HG02840 (cell line): Measurements from ENCODE around the gene SNRPD1.
"Not testable (repeated sequence)": the region's sequence is repeated elsewhere in the genome, so short reads cannot be mapped to it uniquely, and the experiment has no call there.

ENCODE experiments used
- ATAC-seq: cut with Tn5 transposase; IDR thresholded peaks from one replicate; pipeline ENCODE4 v1.9.1; 2021; ENCODE audit warnings: mild to moderate bottlenecking, moderate library complexity, moderate number of reproducible peaks; ENCODE audit not compliant: unreplicated experiment, low FRiP score

The SNRPD1 gene

DNA sequence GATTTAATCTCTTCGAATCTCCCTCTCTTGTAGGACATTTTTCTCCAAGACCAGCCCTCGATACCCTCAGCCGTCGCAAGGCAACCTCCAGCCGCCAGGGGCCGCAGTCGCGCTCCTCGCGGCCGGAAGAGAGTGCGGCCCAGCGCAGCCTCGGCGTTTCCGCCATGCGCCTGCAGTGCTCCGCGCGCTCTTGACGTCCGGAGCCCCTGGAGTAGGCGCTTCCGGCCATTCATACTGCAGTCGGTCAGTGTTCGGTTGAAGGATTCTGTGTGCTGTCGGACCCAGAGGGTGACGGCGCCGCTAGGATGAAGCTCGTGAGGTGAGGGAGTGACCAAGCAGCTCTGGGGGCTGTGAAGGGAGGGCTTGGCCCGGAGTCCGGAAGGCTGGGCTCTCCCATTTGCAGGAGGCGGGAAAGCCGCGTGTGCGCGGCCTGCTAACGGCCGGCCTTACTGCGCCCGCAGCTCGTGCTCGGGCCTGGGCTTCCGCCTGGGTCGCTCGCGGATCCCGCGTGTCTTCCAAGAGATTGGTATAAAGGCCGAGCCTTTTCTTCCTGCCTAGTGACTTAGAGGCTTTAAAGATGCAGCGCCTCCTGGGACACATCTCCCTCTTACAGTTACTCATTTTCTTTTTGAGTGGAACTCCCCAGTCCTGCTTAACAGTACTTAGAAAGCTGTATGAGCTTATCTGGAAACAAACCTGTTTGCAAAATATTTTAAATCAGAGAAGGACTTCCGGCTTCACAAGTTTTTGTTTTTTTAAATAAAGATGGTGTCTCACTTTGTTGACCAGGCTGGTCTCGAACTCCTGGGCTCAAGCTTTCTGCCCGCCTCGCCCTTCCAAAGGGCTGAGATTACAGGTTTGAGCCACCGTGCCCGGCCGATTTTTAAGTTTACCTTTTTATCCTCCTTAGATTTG, at the start of gene SNRPD1:
TSS of gene SNRPD1 (plus strand) at position 190 of the 915 bp plus-strand sequence. CDS start at position 306, 116 bp downstream.
- ATAC-seq: peak; percentile 99

DNA sequence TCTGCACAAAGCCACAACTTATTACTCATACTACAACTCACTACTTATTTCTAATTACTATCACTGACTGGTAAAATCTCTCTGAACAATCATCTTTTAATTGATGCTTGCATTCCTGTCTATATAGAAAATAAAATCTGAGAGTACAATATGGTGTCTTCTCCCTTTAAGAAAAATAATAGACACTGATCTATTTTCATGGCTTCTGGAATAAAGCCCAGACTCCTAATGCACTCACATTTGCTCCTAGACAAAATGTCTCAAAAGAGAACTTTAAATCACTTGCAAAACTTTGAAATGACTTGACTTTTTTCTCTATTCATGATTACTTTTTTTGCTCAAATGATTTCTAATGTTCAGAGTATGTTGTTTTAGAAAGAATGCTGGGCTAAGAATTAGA, 40.3 kb upstream of the SNRPD1 start:
- no peak for ATAC-seq

DNA sequence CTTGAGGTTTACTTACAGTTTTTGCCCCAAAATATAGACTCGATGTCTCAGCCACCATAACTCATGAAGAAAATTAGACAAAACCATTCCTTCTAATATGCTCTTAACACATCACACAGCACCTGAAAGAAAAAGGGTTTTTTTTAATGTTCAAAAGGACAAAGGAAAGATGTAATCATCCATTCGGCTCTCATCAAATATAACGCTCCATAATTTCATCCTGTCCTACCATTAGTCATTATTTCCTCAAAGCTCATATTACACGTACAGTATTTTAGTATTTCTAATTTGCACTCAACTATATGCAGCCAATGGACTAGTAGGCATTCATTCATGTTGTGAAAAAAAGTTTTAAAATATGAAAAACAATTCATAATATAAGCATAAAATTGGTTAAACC, 36.5 kb upstream of the SNRPD1 start:
- no peak for ATAC-seq

DNA sequence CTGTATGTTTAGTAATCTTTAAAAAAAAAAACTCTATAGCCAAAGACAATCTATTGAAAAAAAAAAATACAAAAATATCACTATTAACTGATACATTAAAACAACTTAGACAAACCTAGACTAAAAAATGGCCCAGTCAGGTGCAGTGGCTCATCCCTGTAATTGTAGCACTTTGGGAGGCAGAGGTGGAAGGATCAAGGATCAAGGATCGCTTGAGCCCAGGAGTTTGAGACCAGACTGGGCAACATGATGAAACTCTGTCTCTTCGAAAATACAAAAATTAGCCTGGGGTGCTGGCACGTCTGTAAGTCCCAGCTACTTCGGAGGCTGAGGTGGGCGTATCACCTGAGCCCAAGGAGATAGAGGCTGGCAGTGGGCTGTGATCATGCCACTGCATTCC, 27.7 kb upstream of the SNRPD1 start:
- no peak for ATAC-seq

DNA sequence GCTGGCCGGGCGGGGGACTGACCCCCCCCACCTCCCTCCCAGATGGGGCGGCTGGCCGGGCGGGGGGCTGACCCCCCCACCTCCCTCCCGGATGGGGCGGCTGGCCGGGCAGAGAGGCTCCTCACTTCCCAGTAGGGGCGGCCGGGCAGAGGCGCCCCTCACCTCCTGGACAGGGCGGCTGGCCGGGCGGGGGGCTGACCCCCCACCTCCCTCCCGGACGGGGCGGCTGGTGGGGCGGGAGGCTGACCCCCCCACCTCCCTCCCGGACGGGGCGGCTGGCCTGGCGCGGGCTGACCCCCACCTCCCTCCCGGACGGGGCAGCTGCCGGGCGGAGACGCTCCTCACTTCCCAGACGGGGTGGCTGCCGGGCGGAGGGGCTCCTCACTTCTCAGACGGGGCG, 19.8 kb upstream of the SNRPD1 start:
- ATAC-seq: not testable (repeated sequence)

DNA sequence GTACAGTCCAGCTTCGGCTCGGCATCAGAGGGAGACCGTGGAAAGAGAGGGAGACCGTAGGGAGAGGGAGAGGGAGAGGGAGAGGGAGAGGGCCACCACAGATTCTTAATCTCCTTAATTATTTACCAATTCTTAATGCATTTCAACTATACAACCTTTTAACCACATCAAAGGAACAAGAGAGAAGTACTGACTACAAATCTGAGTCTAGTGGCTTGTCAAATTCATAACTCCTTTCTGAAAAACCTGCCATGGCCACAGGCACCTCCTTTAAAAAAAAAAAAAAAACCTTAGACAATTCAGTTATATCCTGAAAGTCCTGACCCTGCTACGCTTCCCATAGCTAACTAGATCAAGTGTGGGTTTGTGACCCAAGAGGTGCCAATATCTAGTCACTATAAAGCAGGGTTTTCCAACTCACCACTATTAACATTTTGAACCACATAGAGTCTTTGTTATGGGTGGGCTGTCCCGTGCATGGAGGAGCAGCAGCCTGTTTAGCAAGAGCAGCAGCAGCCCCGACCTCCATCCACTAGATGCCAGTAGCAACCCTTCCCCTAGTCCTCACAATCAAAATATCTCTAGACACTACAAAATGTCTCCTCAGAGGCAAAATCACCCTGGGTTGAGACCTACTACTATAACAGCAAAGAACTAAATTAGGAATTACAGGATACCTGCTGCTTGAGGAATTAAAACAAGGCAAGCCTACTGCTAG, 18.4 kb upstream of the SNRPD1 start:
- no peak for ATAC-seq

DNA sequence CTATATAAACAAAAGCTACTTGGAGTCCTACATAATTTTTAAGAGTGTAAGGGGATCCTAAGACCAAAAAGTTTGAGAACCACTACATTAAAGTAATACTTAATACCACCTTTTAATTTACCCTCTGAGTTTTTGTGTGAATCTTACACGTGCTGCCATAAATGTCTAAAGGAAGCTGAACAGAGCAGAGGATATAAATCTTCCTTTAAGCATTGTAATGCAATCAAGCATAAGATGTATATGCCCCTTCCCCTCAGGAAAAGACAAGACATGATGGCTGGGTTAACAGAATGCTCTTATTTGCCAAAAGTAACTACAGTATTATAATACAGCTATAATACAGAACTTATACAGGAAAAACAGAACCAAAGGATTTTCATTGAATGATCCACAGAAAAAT, 14.5 kb upstream of the SNRPD1 start:
- no peak for ATAC-seq

DNA sequence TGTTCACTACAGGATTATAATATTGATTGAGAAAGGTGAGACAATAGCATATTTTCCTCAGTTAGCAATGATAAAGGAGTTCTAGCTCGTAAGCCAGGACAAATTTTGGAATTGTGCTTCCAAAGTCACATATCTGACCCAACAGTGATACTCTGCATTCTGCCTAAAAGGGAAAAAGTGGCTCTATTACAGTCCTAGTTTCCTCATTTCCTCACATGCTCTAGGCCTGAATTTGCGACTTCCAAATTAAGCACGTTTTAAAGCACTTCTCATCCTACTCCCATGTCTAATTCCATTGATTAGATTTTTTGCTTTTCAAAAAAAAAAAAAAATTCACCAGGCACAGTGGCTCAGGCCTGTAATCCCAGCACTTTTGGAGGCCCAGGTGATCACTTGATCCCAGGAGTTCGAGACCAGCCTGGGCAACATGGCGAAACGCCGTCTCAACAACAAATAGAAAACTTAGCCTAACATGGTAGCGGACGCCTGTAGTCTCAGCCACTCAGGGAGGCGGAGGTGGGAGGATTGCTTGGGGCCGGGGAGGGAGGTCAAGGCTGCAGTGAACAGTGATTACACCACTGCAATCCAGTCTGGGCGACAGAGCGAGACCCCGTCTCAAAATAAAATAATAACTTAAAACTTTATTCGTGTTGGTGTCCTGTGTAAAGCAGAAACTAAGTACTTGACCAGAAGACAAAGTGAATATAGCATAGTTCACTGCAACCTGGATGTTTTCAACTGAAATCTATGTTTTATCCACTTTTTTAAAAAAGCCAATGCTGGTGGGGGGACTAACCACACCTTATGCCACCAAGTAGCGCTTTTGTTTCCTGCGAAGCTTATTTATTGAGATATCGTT, 13.2 kb upstream of the SNRPD1 start:
- ATAC-seq: no peak

DNA sequence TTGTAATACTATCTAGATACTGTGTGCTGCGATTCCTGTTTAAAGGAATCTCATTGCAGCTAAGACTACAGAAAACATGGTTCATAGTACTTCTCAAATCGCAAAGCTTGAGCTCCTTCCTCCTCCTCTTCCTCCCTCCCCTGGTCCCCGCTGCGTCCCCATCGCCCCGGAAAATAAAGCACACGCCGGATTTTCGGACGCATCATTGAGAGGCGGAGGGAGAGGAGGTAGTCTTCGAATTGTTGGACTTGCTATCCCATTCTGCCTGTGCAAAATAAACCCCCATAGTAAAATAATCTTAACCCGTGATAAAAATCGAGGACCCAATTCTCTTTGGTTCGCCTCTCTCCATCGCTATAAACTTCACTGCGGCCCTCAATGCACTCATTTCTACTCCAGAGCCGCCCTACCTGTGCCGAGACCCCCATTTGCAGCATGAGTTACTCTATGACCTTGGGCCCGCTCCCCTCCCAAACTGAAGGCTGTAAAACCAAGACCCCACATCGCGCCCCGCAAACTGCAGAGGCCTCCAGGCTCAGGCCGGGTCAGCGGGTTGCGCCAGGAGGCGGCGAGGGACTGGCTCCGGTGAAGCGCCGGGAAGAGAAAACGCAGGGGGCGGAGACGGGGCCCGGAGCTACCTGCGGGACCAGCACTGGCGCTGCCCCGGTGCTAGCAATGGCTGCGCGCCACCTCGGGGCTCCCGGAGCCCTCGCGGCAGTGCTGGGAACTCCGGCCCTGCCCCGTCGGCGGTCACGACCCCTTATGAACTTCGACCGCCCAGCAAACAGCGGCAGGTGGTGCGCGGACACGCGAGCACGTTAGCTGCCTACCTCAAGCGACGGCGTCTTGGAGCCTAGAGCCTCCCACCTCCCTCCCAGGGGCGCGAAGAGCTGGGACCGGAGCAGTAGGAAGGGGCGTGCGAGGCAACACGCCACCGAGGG, 12.3 kb upstream of the SNRPD1 start:
- peak; percentile 44 for ATAC-seq

DNA sequence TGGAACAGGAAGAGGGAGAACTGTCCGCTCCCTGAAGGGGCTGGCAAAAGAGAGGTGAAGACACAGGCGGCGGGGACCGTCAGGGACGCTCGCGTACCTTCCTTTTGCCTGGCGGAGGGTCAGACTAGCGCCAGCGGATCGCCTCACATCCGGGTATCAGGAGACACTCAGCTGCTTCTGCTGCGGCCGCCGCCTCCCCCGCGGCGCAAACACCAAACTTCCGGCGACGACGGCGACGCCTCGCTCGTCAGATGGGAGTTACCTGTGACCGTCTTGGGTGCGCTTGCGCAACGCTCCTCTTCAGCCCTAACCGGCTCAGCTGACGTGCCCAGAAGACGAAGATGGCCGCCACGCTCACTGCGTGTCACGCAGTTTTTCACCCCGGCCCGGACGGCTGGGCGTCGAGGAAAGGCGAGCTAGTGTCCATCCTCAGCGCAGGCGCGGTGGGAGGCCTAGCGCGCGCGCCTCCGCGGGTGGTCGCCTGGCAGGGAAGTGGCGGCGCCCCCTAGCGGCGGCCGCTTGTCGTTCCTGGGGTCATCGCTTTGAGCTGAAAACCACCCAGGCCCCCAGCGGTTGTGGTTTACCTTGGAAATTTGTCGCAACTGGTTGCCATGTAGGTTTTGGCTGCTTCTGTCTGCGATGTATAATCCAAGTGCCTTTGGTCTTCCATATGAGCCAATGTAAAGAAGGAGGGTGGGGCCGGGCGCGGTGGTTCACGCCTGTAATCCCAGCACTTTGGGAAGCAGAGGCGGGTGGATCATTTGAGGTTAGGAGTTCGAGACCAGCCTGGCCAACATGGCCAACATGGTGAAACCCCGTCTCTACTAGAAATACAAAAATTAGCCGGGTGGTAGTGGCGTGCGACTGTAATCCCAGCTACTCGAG, 11.3 kb upstream of the SNRPD1 start, which contains the start of gene ESCO1:
TSS of gene ESCO1 (minus strand) at position 179 of the 885 bp plus-strand sequence. CDS start 25,861 bp downstream, outside the sequence.
- ATAC-seq: peak; percentile 91

DNA sequence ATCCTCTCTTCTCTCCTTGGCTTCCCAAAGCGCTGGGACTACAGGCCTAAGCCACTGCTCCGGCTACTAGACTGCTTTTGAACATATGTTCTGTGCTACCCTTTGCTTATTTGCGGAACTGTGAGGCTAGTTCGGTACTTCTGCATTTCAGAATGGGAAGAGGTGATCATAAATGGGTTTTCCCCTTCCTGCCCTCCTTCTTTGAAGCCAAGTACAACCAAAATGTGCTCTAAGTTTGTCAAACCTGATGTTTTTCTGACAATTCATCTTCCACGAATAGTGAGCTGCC, 9.9 kb upstream of the SNRPD1 start:
- no peak for ATAC-seq

DNA sequence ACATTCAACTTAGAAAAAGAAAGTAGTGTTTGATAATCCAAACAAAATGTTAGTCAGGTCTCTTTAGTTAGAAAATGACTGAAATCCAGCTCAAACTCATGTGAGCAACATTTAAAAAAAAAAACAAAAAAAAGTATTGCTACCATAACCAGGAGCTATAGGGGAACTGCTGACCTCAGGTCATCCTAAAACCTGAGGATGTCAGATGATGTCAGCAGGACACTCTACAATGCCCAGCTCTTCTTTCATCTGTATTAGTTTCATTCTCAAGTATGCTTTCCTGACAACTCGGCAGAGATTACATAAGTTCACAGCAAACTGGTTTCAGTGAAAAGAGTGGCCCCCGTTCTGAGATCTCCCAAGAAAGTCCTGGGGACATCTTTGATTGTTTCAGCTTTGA, 7.4 kb upstream of the SNRPD1 start:
- no peak for ATAC-seq

DNA sequence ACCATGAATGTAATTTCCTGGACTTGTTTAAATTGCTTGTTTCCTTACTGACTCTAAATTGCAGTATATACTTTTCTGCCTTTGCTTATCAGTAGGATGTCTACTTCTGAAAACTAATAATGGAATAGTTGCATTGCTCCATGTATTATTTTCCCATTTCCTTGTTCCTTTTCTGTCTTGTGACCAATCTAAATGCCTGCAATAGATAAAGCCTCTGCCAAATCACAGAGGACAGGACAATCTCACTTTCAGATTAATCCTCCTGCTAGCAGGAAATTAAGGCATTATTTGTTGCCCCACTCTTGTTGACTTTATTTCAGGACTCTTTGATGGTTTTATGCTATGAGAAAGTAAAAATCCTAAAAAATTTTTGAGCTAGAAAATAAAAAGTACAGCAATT, 6.9 kb upstream of the SNRPD1 start:
- no peak for ATAC-seq

DNA sequence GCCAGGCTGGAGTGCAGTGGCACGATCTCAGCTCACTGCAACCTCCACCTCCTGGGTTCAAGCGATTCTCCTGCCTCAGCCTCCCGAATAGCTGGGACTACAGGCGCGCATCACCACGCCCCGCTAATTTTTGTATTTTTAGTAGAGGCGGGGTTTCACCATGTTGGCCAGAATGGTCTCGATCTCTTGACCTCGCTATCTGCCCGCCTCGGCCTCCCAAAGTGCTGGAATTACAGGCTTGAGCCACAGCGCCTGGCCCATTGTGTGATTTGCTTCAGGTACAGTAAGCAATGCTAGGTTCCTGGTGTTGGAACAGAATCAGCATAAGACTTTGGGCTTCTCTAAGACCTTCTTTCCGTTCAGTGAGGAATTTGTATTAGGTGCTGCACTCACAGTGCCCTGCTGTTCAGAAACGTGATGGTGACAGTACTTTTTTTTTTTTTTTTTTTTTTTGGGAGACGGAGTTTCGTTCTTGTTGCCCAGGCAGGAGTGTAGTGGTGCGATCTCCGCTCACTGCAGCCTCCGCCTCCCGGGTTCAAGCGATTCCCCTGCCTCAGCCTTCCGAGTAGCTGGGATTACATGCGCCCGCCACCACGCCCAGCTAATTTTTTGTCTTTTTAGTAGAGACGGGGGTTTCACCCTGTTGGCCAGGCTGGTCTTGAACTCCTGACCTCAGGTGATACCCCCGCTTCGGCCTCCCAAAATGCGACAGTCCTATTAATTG, 551 bp upstream of the SNRPD1 start:
- ATAC-seq: peak; percentile 3

DNA sequence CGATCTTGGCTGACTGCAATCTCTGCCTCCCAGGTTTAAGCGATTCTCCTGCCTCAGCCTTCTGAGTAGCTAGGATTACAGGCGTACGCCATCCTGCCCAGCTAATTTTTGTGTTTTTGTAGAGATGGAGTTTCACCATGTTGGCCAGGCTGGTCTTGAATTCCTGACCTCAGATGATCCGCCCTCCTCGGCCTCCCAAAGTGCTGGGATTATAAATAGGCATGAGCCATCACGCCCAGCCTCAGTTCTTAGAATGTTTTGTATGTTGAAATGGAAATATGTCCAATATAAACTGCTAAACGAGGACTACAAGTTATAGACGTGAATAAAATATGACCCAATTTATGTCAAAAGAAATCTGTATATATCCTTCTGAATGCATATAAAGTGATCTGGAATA, 9.5 kb downstream of the SNRPD1 start:
- not testable (repeated sequence) for ATAC-seq

DNA sequence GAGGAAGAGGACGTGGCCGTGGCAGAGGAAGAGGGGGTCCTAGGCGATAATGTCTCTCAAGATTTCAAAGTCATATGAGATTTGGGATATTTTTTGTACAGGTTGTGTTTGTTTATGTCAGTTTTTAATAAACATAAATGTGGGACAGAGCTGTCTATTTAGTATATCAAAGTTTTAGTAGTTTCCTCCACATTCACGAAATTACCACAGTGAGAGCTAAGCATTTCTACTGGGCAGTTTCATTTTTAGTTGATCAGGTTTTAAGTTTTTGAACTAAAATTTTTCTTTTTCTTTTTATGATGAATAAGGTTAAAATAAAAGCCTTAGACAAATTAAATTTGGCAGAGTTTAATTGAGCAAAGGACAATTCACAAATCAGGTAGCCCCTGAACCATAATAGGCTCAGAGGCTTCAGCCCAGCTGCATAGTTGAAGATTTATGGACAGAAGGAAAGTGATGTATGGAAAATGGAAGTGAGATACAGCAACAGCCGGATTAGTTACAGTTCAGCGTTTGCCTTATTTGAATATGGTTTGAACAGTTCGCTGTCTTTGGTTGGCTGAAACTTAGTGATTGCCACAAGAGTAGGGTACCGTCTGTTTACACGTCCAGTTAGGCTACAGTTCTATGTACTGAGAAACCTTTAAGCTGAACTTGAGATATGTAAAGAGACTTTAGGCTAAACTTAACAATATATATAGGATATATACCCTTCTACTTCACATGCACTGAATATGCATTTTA, 17.1 kb downstream of the SNRPD1 start:
- peak; percentile 87 for ATAC-seq

DNA sequence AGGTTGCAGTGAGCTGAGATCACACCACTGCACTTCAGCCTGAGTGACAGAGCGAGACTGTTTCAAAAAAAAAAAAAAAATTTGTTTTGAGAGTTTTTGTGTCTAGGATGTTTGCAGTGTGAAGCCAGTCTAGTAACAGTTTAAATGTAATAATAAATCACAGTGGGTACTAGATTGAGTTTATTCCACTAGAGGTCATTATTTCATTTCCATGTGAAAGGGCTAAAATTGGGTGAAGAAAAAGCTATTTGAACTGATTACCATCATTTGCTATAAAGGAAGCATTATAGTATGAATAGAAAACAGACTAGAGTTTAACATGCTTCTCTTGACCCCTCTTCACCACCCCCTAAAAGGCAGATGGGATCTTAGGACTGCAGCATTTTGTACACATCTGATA, 20.3 kb downstream of the SNRPD1 start:
- ATAC-seq: no peak
